Osteoblast (primary cell): Measurements from ENCODE around the gene POLG2. TPM values are rescaled to one million over a fixed set of nuclear protein-coding genes. Genes with fewer than 3 reads are reported as not detected.

ENCODE experiments used
- DNase-seq: peaks from one replicate; pipeline ENCODE4 v3.0.0; 2011; ENCODE audit warnings: low spot score, mixed read lengths; ENCODE audit not compliant: insufficient read length; ENCODE audit errors: missing footprints
- H2AFZ ChIP-seq: 2 replicates; pipeline ENCODE4 v1.6.0; 2011; ENCODE audit warnings: mild to moderate bottlenecking, low read length
- H3K27ac ChIP-seq: 2 replicates; pipeline ENCODE4 v1.5.1; 2011; ENCODE audit warnings: mild to moderate bottlenecking, low read depth, low read length, moderate library complexity
- H3K27me3 ChIP-seq: 2 replicates; pipeline ENCODE4 v1.6.0; 2012; ENCODE audit warnings: mild to moderate bottlenecking, control low read depth, inconsistent platforms, low read length, moderate library complexity; ENCODE audit not compliant: insufficient read depth
- H3K36me3 ChIP-seq: 2 replicates; pipeline ENCODE4 v1.5.1; 2011; ENCODE audit warnings: mild to moderate bottlenecking, low read length, control low read depth, moderate library complexity; ENCODE audit not compliant: insufficient read depth
- H3K4me1 ChIP-seq: 2 replicates; pipeline ENCODE4 v1.5.1; 2011; ENCODE audit warnings: mild to moderate bottlenecking, low read length, control low read depth, moderate library complexity; ENCODE audit not compliant: insufficient read depth
- H3K4me2 ChIP-seq: 2 replicates; pipeline ENCODE4 v1.6.0; 2011; ENCODE audit warnings: mild to moderate bottlenecking, low read length; ENCODE audit not compliant: insufficient read depth
- H3K4me3 ChIP-seq: fragments of 200-600 bp; sonication (generic); 3 replicates; pipeline ENCODE4 v1.5.1; 2012; ENCODE audit warnings: mild to moderate bottlenecking, low read length, inconsistent platforms; ENCODE audit not compliant: insufficient read depth
- H3K79me2 ChIP-seq: 2 replicates; pipeline ENCODE4 v1.6.0; 2012; ENCODE audit warnings: mild to moderate bottlenecking, low read length, control low read depth, inconsistent platforms; ENCODE audit not compliant: insufficient read depth
- H3K9me3 ChIP-seq: 2 replicates; pipeline ENCODE4 v1.5.1; 2011; ENCODE audit warnings: low read depth, low read length, control low read depth
- H4K20me1 ChIP-seq: 2 replicates; pipeline ENCODE4 v1.6.0; 2012; ENCODE audit warnings: mild to moderate bottlenecking, low read length, control low read depth; ENCODE audit not compliant: insufficient read depth
- CTCF ChIP-seq: IDR thresholded peaks from 2 replicates; pipeline ENCODE4 v1.5.1; 2011; ENCODE audit warnings: mild to moderate bottlenecking, low read depth, low read length, moderate library complexity; ENCODE audit errors: extremely low read depth
- total RNA-seq: library from RNA; depleted of rRNA; stranded (reverse); fragments of >200 nt; gene quantifications from 2 replicates; pipeline ENCODE4 v1.2.3, GENCODE V29; 2012

The POLG2 gene
- total RNA-seq, 1 donor, result 7.2 TPM

- Histone ChIP-seq H3K4me1 (peaks cover 12% of the 10 kb centered on the region), H3K9me3 (no peaks in the 10 kb centered on the region), H4K20me1 (peaks cover 4% of the 10 kb centered on the region), H3K27ac (no peak overlapping the region), H3K36me3 (peaks cover 53% of the 10 kb centered on the region), H3K4me2 (no peak overlapping the region), H3K4me3 (no peak overlapping the region), H3K27me3 (no peaks in the 10 kb centered on the region), H2AFZ (no peak overlapping the region), H3K79me2 (peaks cover 16% of the 10 kb centered on the region)
- DNase-seq, result no peak
- TF ChIP-seq CTCF, result no peak
Measured at GRCh38 chr17:64515829-64516228, 19.0 kb upstream of the POLG2 start.

GRCh38 chr17:64515419-64515818 lies 18.6 kb upstream of the POLG2 start:
- H3K79me2 ChIP-seq, result peaks cover 19% of the 10 kb centered on the region
- no peak overlapping the region for H3K4me3 ChIP-seq
- H3K4me2 ChIP-seq, result no peak overlapping the region
- peaks cover 4% of the 10 kb centered on the region for H4K20me1 ChIP-seq
- no peak overlapping the region for H2AFZ ChIP-seq
- no peaks in the 10 kb centered on the region for H3K27me3 ChIP-seq
- no peak for TF ChIP-seq CTCF
- DNase-seq, result no peak
- peaks cover 12% of the 10 kb centered on the region for H3K4me1 ChIP-seq
- no peak overlapping the region for H3K27ac ChIP-seq
- H3K36me3 ChIP-seq, result peaks cover 53% of the 10 kb centered on the region
- H3K9me3 ChIP-seq, result no peaks in the 10 kb centered on the region

- Histone ChIP-seq H3K9me3 (no peaks in the 10 kb centered on the region), H3K27me3 (no peaks in the 10 kb centered on the region), H4K20me1 (peaks cover 35% of the 10 kb centered on the region), H3K4me1 (peaks cover 14% of the 10 kb centered on the region), H3K79me2 (peaks cover 72% of the 10 kb centered on the region), H3K27ac (no peak overlapping the region), H3K4me3 (no peak overlapping the region), H2AFZ (no peak overlapping the region), H3K36me3 (peaks cover 49% of the 10 kb centered on the region), H3K4me2 (peak overlapping the region; percentile 9)
- TF ChIP-seq CTCF, result no peak
- no peak for DNase-seq
Measured at GRCh38 chr17:64509179-64509578, 12.3 kb upstream of the POLG2 start.

GRCh38 chr17:64508683-64509082 lies 11.8 kb upstream of the POLG2 start:
- Histone ChIP-seq H3K27me3 (no peaks in the 10 kb centered on the region), H3K4me3 (peak overlapping the region; percentile 98), H3K36me3 (peaks cover 54% of the 10 kb centered on the region), H2AFZ (no peak overlapping the region), H3K4me2 (peak overlapping the region; percentile 92), H3K79me2 (peaks cover 77% of the 10 kb centered on the region), H3K27ac (no peak overlapping the region), H3K4me1 (peaks cover 19% of the 10 kb centered on the region), H4K20me1 (peaks cover 40% of the 10 kb centered on the region), H3K9me3 (no peaks in the 10 kb centered on the region)
- no peak for DNase-seq
- no peak for TF ChIP-seq CTCF
